NCI-H2196 (cell line): ENCODE measurements around the gene NEK6.
A peak's percentile ranks its signal among the peaks of the same experiment; 100 is the strongest.

Source experiments
- DNase-seq: peaks from one replicate; lab custom pipeline; 2025; ENCODE audit not compliant: unreplicated experiment; lab: John Stamatoyannopoulos, UW

NEK6 gene

DNA sequence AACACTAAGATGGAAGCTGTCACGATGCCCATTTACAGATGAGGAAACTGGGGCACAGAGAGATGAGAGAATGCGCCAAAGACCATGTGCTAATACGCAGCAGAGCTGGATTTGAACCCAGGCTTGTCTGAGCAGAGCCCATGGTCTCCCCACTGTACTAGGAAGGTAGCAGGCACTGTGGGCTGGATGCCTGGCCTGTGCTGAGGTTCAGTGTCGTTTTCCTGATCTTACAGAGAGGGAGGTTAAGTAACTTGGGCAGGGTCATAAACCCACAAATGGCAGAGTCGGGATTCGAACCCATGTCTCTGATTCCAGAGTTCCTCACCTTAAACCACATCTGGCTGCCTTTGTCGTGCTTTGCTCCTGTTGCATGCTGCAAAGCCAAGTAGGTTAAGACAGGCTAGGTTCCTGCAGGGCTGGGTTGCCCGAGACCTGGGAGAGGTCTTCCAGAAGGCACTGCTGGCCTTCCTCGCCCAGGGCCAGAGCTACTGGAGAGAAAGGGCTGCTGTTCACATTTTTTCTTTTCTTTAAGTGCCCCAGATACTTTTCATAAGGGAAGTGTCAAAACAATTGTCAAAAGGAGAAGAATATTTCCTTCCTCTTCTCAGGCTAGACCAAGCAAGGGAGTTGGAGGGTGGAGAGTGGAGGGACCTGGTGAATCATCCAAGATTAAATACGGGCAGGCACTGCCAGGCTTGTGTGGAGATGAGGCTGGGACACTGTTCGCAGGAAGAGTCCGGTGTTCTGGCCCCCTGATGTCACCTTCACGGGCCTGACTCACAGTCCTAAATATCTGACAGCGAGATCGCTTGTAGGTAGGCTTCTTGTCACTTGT, 3.2 kb downstream of the NEK6 start:
- no peak for DNase-seq

DNA sequence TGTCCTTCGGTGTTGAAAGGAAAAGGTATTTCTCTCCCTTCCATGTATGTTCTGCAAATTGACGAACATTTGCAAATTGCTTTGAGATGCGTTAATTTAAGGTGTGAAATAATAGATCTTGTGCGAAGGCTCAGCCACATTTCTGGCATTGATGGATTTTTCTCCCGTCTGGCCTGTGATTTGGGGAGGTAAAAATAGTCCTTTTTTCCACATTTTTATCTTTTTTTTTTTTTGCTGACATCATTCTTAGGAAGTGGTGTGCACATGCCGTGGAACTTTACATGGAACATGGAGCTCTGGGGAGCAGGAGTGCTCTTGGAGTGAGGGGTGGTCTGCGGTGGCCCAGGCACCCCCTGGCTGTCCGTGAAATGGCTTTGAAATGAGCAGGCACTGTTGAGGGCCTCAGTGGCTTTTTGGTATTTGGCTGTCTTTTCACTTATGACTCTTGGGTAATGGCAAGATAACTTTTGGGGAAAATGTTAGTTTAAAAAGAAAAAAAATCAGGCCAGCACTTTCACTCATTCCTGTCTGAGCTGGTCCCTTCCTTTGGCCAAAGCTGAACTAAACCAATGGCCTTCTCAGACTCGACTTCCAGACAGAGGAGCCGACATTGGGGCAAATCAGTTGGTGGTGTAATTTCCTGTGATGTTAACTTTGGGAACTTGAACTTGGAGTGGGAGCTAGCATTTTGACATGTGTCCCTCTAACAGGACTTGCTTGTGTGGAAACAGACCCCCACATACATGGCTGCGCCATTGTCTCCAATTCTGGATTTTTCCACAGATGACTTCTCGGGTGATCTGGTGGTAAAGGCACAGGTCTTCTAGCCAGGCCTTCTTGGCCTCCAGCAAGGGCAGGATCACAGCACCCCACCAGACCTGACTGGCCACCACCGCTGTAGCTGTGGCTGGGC, 4.2 kb downstream of the NEK6 start:
- no peak for DNase-seq

DNA sequence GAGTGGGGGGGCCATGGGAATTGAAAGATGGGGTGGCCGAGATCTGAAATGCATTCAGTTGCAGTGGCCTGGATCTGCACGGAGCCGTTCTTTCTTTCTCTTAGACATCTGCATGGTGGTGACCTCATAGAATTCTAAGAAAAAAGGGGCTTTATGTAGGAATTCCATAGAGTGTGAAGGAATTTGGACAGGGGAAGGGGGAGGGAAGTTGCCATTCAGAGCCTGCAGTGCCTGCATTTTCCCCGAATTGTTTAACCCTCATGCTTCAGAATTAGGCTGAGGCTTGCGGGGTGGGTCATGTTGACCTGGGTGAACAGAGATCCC, 4.9 kb downstream of the NEK6 start:
- DNase-seq = no peak

DNA sequence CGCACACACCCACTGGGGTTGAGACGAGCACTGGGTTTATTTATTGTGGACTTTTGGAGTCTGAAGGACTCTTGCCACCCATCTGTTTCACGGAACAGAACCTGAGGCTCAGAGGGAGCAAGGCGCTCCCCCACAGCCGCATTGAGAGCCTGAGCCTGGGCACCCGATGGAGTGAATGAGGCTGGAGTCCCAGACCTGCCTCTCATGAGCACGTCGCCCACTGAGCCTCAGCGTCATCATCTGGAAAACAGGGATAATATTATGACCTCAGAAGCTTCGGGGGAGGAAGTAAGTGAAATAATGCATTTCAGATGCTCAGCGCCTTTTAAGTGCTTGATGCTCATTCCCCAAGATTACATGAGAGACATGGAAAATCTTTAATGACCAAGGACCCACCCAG, 5.5 kb downstream of the NEK6 start:
- no peak for DNase-seq

DNA sequence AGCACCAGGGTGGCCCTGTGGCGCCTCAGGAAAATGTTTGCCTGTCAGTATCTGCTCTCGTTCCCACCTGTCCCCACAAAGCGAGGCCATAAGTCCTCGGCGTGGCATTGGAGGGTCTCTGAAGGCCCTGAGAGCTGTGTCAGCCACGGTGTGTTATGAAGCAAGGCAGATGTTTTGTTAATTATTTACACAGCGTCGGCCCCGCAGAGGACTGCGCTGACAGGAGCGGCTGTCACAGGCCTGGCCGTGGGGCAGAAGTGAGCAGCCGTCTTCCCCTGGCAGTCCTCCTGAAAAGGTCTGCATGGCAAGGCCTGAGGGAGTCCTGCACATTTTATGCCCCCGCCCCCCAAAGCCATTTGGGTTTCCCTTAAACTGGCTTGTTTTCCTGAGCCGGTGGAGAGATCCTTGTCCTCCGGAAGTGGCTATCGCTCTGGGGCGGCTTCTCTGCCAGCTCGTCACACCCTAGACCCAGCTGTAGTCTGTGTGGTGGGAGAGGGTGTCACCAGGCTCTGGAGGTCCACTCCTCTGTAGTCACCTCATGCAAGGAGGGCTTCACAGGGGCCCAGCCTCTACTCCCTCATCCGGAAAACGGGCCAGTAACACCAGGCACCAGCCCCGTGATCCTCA, 6.2 kb downstream of the NEK6 start:
- DNase-seq = no peak

DNA sequence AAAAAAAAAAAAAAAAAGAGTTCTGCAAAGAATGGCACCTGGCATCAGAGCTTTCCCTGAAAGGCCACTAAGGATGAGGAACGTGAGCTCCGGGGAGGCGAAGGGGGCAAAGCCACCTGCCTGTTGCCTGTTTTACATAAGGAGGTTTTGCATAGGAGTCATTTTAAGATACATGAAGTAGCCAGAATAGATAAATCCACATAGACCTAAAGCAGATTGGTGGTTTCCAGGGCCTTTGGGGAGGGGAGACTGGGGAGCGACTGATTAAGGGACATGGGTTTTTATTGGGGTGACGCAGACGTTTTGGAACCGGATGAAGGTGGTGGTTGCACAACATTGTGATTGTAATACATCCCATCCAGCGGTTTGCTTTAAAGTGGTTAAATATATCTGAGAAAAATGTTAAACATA, 7.1 kb downstream of the NEK6 start:
- DNase-seq = no peak

DNA sequence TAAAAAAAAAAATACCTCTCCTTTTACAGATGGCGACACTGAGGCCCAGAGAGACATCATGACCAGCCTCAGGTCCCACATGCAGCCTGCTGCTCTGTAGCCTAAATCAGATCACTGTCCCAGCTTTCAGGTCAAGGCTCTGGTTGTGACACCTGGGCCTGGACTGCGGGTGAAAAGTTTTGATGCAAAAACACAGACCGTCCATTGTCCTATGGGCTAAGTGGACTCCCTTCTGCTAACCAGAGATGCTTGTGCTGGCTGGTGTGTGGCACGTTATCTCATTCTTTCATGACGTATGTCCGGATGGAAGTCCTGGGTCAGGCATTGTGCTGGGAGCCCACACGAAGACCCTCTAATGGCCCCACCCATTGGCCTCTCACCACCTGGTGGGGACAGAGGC, 7.8 kb downstream of the NEK6 start:
- no peak for DNase-seq

DNA sequence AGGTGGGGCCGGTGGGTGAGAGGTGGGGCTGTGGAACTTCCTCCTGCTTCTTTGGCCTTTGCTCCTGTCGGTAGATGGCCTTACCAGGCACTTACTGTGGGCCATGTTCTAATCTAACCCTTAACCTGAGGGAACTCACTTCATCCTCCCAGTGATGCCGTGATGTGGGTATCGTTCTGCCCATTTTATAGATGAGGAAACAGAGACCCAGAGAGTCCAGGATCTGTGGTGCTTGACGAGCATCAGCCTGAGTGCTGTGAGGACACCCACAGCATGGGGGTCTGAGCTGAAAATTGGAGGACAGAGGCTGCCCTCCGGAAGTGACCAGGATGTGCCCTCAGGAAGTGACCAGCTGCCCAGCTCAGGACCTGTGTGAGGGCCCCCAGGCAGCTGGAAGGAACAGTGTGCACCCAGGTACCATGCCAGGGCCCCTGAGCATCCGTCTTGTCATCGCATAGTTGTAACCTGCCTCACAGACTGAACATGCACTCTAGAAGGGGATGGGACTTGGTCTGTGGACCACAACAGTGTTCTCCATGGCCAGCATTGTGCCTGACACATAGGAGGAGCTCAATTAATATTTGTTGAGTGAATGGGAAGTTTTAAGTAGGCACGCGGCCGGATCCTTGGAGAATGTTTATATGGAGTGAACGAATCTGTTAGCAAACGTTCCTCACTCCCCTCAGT, 8.5 kb downstream of the NEK6 start:
- no peak for DNase-seq

DNA sequence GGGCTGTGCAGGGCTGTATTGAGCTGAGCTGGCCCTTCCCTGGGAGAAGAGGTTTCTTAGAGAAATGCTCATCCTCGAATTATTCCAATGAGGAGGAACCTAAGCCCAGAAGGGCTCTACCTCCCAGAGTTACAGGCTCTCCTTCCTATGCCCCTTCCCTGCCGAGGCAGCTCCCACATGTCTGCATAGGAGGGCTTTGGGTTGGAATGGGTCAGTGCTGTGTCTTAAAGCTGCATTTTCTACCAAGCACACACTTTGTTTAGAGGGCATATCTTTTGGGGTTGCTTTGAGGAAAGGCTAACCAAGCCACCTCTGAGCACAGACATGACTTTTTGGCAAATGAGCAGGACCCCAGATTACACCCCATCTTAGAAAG, 9.1 kb downstream of the NEK6 start:
- no peak for DNase-seq

DNA sequence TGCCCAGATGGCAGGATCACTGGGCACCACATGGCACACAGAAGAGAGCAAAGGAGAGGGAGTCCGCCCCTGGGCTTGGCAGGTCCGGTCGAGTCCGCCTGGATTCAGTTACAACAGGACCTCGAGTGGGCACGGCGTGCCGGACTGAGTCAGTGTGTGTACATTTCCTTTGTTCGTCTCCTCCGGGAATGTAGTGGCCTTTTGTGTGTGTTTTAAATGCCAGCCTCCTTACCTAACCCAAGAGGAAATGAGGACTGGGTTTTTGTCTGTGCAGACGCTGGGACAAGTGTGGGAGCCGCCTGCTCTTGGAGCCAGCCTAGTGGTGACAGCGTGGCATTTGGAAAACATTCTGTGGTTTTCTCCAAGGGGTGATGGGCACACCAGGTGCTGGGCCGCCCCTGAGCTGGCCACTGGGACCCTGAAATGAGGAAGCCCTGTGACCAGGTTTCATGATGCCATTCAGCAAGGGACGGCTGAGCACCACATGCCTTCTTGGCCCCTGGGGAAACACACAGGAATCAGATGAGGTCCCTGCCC, 9.6 kb downstream of the NEK6 start:
- DNase-seq = peak; percentile 88

DNA sequence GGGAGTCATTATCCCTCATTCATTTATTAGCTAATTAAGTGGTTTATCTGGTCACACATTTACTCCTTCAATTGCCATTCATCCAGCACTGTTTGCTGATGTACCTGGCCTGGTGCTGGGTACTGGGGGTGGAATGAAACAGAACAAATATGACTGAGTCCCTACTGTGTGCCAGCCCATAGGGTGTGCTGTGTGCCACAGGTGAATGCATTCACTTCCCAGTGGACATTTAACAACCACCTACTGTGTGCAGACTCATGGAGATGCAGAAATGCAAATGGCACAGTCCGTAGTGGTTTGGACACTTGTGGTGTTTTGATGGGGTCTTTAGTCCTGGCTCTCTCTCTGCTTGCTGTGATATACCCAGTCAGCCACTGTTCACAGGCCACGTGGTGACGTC, 10.5 kb downstream of the NEK6 start:
- no peak for DNase-seq

DNA sequence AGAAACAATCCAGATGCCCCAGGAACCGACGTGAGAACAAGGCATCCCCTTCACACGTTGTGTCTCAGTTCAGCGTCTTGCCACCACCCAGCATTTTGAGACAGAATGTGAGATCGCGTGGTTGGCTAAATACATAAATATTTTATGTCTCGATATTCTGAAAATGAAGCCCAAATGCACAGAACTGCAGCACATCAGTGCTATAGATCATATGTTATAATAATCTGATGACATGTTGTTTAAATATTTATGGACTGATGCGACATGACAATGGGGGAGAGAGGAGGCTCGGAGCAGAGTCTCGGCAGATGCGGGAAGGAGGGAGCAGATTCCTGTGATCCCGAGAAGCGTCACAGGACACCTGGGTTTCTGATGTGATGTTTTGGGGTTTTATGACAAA, 10.9 kb downstream of the NEK6 start:
- no peak for DNase-seq

DNA sequence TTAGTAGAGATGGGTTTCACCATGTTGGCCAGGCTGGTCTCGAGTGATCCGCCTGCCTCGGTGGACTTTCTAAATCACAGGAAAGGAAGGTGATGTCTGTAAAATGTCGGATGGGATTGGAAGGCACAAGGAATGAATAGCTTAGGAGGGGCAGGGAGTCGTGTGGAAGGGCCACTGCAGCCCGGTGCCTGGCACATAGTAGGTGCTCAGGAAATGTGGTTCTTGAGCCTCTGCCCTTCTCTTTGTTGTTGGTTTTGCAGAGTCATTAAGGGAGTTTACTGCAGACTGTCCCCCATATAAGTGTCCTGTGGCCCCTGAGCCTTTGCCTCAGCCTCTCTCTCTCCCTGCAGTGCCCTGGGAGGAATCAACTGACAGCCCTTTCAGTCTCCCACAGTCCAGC, 11.8 kb downstream of the NEK6 start:
- DNase-seq = no peak

DNA sequence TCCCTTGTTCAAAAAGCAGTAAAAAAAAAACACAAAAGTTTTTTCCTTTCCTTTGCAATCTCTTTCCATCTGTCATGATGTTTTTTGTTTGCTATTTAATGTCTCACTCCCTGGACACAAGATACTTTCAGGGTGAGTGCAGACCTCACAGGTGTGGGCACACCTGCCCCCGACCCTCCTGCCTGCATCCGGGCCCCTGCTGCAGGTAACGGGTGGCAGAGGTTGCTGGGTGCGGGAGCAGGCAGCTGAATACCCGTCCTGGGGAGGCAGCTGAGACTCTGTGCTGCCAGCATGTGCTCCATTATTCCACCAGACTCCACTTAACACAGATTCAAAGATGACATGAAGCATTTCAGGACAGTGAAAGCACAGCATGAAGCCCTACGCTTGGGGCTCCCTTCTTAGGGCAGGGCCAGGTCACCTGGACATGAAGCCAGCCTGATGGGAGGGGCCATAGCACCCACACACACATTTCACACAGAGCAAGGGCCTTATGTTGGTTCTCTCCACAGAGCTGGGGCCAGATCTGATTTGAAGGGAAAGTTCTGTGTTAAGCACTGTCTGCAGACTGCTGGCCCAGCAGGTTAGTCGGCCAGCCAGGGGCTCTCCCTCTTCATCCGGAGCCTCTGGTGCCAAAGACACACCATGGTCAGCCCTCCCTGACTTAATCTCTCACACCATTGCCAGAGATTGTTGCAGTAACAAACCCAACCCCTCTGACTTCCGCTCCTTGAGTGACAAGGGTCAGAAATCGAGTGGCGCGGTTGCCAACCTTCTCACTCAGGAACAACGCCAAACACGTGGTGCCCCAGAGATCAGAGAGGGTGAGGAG, 13.0 kb downstream of the NEK6 start:
- DNase-seq = no peak

DNA sequence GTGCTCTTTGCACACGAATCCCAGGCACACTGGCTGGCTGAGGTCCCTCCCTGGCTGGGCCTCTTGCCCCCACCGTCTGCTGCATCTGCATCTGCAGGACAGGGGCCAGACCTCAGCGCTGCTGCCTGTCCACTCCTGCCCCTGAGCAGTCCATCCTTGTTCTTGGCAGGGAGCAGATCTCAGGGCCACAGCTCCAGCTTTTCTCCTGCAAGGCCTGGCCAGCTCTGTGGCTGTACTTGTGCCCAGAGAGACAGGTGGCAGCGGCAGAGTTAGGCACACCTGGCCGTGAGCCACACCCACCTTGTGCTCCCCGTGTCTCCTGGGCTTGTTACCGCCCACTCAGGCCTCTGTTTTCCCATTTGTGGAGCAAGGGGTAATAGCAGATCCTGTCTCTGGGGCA, 13.9 kb downstream of the NEK6 start:
- DNase-seq = peak; percentile 44

DNA sequence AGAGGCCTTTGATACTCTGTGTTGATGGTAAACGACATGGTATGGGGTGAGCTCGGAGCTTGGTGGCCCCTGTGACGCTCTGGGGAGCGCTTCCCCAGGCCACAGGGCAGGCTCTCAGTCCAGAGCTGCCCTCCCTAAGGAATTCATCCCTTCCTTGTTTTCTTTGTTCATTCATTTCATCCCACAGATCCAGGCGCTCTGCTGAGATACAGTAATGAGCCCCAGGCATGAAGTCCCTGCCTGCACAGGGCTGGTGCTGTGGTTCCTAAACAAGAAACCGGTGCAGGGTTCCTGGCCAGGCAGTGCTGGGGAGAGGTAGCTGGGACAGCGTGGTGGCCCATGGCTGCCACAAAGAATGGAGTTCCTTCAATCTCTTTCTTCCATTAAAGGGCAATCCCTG, 14.4 kb downstream of the NEK6 start:
- no peak for DNase-seq

DNA sequence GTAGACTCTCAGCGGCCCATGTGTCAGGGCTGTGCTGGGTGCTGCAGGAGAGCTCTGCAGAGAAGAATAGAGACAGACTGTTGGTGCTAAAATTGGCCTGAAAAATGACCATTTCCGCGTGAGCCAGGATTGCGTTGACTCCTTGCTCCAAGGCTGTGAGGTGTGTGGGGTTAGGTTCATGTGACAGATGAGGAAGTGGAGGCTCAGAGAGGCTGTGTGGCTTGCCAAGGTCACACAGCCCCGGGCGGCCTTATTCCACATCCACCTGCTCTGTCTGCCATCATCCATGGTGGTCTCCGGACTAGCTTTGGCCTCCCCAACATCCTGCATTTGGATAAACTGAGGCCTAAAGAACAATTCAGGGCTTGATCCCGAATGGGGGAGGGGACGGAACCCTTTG, 15.2 kb downstream of the NEK6 start:
- no peak for DNase-seq

DNA sequence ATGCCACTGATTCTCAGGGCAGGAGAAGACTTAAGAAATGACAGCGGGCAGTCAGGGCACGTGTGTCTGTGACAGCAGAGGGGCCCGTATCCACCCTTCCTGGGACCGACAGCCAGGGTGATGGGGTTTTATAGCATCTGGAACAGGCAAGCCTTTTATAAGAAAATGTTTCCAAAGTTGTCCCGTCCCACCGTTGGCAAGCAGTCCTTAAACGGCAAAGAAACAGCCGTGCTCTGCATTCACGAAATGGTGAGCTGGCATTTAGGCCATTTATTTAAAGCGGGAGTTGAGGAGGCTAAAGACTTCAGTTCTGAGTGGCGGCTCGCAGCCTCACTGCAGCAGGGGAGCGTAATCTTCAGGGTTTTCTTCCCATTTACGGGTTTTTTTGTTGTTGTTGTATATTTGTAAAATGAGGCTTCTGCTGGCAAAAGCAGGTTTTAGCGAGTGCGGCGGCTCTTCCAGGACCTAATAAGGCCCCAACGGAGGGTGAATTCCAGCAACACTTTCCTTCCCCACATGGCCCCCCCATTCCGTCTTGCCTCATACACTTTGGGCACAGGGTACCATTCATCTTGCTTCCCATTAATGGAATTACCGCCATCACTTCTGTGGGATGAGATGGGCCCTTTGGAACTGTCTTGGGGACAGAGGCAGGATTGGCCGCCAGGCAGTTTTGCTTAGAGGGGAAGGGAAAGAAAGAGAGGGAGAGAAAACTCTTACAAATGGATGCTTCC, 15.8 kb downstream of the NEK6 start:
- no peak for DNase-seq

DNA sequence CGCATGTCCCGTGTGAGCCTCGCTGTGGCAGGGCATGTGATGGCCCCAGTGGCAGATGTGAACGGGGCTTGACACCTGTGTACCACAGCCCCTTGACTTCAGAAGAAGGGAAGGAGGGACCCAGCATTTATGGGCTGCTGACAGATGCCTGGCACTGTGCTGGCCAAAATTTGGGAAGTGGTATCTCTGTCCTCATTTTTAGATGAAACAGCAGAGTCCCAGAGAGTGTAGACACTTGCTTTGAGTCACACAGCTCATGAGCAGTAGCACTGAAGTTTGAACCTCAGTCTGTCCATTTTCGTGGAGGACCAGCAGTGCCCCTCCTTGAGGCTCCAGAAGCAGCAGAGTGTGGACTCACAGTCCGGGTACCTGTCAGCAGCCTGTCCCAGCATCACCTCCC, 16.5 kb downstream of the NEK6 start:
- DNase-seq = no peak

DNA sequence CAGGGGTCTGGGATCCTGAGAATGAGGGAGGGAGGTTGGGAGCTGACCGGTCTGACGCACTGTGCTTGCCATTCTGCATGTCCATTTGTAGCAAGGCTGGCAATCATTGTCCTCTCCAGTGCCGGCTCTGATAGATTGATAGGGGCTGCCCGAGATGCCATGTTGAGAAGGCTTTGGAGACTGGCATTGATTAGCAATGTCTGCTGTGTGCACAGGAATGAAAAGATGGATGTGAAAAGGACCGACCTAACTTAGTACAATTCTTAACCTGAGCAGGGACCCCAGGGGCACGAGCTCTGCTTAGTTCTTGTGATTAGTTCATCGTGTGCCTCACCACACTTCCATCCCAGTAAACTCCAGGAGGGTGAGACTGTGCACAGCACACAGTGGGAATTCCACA, 17.0 kb downstream of the NEK6 start:
- DNase-seq = no peak
